ENCODE measurements around the gene SCRN2.

Gene SCRN2

DNA sequence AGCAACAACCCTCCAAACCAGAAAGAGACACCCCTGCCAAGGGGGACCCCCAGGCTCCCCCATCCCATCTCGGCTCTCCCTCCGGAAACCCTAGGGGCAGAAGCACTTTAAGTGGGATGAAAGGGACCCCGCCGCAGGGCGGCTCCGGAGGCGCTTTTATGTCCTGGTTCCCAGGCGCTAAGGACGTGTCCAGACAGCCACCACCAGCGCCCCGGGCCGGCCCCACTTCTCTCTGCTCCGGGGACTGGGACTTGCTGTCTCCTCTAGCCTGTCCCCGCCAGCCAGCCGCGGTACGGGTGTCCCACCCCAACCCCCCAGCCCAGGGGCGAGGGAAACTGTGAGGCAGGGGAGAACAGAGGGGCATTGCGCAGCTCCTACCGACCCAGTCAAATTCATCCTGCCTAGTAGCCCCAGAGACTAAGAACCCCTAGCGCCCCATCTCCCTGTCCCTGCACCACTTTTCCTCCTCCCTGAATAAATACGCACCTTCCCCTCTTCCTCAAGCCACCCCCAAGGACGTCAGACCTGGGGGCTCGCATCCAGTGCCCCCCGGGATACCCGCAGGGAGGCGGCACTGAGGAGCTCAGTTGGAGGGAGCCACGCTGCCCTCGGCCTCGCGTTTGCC, 5.8 kb upstream of the SCRN2 start:
- no peak for DNase-seq (ENCODE audit: low read depth in 2 of 2)

DNA sequence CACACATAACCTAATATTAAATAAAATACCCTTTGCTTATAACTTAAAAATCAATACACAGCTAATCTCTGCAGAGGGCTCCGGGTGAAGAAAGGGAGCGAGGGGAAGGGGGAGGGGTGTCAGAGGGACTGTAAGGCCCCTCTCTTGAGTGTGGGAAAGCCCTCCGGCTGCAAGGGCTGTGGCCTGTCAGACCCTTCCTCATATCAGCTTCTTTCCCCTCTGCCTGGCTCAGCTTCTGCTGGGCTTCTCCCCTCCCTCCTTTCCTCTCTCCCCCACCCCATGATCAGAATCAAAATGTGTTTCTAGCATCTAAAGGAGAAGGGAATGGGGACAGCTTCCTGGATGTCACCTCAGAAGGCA, 4.6 kb upstream of the SCRN2 start:
- DNase-seq (ENCODE audit: low read depth in 2 of 2): no peak

DNA sequence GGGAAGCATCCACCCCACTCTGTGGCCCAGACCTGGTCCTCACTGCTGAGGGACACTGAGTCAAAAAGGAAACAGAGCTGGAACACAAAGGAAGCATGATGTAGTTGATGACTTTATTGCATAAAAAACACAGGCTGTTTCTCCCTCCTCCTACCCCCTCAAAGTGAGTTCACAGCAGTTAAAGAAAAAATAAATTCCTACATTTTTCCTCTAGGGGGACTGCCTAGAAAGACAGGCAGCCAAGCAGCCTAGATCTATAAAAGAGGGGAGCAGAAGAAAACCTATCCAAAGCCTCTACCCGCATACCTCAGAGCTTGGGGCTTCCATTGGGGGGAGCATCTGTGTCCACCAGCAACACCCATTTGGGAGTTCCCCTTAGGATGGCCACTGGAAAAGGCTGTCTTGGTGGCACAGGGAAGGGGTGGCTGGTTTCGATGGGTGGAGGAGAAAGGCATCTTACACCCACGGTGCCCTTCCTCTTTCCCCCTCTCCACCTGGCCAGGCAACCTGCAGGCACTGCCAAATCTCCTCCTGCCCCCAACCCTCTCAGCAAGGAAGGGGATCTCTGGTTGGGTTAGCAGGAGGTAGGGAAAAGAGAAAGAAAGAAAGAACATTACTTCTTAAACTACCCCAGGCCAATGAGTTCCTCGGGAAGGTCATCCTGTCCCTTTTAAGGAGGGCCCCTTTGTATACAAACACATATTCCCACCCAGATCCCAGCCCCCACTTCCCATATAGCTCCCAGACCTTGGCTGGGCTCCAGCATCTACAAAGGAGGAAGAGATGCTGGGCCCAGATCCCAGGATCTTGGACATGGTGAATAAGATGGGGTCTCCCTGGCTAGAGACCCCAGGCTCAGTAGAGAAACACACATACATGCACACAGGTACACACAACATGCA, 4.0 kb upstream of the SCRN2 start:
- DNase-seq (ENCODE audit: low read depth in 2 of 2): no peak

DNA sequence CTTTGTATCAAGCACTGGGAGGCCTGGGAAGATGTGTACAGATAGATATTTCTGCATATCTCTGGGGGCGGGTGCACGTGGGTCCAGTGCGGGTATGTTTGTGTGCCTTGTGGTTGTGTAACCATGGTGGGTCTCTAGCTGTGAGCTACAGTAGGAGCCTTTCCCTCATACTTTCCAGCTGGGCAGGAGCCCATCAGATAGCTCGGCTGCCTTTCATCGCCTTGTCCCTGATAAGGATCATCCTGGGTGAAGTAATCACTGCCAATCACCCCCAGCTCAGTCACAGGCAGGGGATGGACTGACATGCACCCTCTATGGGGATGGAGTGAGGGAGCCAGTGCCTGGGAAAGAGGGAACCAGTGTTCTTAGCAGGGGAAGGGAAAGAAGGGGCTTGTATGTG, 3.2 kb upstream of the SCRN2 start:
- no peak for DNase-seq (ENCODE audit: low read depth in 2 of 2)

DNA sequence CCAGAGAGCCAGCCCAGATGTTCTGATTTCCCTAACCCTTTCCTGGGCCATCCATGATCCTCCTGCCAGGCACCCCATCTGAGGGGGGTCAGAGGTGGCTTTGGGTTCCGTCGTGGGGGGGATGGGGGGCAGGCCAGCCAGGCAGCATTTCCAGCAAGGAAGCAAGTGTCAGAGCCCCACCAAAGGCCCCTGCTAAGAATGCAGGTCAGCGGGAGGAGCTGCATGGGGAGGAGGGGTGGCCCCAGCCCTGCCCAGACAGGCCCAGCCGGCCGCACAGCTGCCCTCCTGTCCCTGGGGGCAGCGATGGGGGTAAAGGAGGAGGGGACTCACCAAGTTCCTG, 2.3 kb upstream of the SCRN2 start:
- DNase-seq (ENCODE audit: low read depth in 2 of 2): no peak

DNA sequence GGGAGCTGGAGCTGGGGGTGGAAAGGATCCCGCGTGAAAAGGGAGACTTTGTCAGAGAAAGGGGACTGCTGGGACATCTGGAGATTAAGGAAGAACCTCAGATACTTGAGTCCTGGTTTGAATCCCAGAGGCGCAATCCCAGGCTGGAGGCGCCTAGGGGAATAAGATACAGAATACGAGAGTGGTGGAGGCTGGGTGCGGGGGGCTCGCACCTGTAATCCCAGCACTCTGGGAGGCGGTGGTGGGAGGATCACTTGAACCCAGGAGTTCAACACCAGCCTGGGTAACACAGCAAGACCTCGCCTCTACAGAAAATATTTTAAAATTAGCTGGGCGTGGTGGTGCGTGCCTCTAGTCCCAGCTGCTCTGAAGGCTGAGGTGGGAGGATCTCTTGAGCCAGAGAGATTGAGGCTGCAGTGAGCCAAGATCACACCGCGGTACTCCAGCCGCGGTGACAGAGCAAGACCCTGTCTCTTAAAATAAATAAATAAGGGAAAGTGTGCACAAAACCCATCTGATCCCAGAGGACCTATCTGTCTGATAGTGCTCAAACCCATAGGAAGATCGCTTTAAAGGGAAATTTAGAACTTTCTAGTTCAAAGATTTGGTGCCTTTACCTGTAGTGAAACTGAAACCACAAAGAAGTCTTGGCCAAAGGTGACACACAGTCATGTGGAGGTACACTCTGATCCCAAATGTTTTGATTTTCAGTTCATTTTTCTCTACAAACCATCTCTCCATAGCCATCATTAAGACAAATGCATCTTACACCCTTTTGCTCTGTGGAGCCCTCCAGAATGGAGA, 617 bp upstream of the SCRN2 start:
- no peak for DNase-seq (ENCODE audit: low read depth in 2 of 2)

DNA sequence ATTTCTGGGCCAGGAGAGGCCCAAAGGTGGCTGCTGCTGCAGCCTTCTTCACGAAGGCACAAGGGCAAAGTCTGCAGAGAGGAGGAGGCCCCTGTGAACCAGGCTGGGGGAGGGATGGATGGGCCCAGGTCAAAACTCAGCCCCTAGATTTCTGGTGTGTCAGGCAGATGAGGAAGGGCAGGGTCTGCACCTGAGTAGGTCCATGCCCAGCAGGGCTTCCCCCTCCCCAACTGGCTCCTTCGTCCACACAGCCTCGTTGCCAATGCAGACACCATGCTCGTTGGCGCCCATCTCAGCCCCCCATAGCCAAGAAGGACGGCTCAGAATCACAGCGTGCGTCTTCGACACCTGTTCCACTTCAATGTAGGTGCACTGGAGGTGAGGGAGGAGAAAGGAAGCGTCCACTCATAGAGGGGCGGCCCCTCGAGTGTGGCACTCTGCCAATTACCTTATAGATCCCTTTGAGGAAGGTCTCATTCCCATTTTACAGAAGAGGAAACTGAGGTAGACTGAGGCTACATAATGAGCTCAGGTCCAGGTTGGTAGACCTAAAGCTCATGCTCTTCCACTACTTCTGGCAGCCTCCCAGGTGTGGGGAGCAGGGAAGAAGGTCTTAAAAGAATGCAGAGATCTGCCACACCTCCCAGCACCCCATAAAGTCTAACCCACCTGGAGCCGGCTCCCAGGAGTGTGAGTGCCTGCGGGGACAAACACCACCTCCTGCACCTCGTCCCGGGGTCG, 902 bp downstream of the SCRN2 start:
- no peak for DNase-seq (ENCODE audit: low read depth in 2 of 2)

DNA sequence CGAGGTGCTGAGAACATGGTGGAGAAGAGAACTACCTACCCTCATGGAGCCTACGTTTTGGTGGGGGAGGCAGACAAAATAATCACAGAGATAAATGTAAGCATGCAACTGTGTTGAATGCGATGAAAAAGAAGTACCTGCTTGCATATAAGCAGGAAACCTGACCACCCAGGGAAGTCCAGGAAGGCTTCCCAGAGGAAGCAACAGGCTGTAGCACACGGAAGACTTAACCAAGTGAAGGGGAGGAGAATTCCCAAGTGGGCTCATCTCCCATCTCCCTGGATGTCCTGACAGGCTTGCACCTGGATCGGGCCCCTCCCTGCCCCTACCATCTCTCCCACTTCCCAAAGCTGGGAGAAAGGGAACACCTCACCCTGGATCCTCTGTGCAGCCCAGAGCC, 2.0 kb downstream of the SCRN2 start:
- no peak for DNase-seq (ENCODE audit: low read depth in 2 of 2)

DNA sequence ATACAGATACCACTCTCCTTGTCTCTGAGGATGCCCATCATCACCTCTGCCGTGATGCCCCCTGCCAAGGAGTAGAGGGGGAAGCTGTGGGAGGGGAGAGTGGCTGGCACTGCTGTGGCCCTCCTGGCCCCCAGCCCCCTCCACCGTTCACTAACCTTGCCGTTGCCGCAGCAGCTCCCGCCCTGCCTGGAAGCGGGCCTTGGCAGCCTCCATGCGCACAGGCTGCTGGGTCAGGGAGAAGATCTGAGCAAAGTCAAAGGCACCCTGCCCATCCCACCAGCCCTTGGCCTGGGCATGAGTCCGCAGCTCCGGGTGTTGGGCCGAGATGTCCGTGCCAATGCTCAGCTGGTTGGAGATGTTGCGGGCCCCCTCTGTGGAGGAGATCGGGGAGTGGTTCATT, 2.4 kb downstream of the SCRN2 start:
- DNase-seq (ENCODE audit: low read depth in 2 of 2): no peak

DNA sequence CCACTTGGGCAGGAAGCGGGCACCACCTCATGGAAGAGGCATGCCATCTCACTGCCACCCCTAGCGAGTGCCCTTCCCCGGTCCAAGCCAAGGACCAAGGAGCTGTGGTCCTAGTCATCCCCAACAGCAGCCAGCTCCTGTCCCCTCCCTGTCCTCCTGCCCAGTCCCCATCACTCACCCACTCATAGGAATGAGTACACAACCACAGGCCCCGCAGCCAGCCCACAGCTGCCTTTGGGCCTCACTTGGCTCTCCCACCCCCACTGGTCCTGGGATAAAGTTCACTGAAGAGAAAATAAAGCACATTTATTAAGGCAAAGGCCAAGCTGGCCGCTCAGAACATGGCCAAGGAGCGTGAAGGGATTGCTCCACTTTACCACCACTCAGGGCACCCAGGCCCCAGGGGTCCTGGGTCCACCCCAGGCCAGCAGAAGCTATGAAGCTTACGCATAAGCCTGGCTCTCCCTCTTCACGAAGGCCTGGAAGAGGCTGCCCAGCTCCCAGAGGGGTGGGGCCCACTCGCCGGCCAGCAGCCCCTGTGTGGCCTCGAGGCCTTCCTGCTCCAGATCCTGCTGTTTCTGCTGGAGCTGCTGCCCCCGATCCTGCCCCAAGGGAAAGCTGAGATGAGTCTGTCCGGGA, 3.6 kb downstream of the SCRN2 start:
- no peak for DNase-seq (ENCODE audit: low read depth in 2 of 2)

DNA sequence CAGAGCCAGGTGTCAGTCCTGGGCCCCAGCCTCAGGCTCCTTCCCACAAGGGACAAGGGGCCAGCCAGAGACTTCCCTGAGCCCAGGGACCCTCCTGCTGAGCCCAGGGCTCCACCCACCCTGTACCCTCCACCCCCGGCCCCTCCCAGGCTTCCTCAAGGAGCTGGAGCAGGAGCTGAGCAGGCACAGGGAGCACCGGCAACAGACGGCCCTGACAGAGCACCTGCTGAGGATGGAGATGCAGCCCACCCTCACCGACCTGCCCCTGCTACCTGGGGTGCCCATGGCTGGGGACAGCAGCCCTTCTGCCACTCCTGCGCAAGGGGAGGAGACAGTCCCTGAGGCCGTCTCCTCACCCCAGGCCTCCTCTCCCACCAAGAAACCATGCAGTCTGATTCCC, 4.5 kb downstream of the SCRN2 start:
- DNase-seq (ENCODE audit: low read depth in 2 of 2): no peak

DNA sequence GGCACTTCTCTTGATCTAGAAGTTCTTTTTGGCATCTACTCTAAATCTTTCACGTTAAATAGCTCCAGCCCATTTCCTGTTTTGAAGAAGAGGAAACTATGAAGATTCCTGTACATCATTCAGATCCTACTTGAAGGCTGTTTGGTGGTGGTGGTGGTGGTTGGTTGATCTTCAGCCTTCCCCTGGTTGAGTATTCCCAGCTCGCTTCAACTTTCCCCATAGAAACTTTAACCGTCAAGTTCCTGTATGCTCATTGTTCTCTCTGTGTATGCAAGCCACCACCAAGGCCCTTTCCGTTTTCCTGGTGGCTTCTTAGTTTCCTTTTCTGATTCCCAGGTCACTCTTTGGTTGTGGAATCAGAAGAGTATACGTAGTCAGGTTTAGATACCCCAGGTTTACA, 6.3 kb downstream of the SCRN2 start:
- DNase-seq (ENCODE audit: low read depth in 2 of 2): no peak

DNA sequence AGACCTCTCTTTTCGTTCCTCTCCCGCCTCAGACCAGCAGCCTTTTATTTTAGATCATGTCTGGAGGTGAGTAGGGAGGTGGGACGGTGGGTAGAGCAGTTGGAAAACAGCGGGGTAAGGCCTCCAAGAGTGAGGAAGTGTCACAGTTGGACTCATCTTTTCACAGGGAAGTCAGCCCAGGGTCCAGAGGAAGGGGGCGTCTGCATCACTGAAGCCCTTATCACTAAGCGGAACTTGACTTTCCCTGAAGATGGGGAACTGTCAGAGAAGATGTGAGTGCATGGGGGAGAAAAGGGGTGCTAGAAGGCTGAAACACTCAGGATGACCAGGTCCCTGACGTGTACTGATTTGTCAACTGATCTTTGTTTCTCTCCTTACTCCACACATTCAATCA, 9.1 kb downstream of the SCRN2 start:
- no peak for DNase-seq (ENCODE audit: low read depth in 2 of 2)

DNA sequence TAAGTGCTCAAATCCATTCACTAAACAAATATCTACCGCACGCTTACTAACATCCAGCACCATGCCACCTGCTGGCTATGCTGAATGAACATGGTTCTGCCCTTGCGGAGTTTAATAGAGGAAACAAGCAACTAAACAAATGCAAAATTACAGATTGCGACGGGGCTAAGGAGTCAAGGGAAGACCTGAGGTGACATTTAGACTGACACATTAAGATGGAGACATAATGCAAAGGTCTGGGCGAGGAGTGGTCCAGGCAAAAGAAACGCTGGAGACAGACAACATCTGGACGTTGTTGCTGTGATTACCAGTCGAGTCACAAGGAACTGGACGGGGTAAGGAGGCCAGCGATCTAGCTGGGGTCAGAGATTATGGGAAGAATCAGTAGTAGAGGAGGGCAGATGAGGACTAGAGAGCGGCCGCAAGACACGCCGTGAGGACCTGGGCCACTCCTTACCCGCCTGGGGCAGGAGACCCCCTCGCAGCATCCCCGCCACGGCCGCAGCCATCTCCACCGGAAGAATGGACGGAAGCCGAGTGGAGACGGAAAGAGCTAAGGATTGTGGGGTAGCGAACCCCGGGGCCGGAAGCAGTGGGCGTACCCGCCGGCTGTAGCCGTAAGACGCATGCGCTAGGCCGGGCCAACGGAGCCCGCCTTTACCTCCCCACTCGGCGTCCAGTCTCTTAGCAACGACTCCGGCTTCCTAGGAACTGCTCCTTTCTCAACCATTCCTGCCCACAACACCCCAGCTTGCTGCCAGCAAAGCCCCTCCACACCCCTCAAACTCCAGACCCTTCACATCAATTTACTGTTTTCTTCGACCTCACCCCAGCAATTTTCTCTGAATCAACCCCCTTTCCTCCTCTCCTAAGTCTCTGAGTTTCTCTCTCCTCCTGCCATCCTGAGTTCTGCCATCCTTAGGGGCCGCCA, 9.8 kb downstream of the SCRN2 start, which contains the start of the genes LRRC46 and MRPL10:
Gene LRRC46 (plus strand): TSS at position 668 of the 931 bp plus-strand sequence. CDS start 320 bp downstream, outside the sequence.
Gene MRPL10 (minus strand): TSS at position 539 of the 931 bp plus-strand sequence. CDS start 30 bp downstream, at position 509.
- peak; percentile 77 to 78 for DNase-seq (ENCODE audit: low read depth in 2 of 2)

DNA sequence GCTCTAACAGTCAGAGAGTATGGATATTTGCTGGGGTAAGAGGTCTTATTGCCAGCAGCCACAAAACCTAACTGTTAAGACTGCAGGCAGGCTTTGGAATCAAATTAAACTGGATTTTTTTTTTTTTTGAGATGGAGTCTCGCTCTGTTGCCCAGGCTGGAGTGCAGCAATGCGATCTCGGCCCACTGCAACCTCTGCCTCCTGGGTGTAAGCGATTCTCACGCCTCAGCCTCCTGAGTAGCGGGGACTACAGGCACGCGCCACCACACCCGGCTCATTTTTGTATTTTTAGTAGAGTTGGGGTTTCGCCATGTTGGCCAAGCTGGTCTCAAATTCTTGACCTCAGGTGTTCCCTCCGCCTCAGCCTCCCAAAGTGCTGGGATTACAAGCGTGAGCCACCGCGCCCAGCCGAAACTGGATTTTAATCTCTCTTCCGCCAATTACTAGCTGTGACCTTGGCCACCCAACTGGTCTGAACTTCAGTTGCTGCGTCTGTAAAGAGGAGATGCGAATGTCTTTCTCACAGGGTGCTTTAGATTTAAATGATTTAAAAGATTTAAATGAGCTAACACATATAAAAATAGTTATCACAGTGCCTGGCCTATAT, 10.6 kb downstream of the SCRN2 start:
- no peak for DNase-seq (ENCODE audit: low read depth in 2 of 2)

DNA sequence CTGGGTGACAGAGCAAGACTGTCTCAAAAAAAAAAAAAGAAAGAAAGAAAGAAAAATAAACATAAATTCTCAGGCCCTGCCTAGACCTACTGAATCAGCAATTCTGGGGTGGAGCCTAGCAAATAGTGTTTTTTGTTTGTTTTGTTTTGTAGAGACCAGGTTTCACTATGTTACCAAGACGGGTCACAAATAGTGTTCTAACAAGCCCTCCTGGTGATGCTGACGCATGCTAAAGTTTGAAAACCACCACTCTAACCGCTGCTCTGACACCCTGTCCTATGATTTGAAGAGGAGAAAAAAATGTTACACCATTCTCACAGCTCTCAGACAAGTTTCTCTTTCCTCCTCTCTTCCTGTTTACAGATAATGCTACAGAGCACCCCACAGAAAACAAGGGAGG, 11.2 kb downstream of the SCRN2 start:
- DNase-seq (ENCODE audit: low read depth in 2 of 2): no peak

DNA sequence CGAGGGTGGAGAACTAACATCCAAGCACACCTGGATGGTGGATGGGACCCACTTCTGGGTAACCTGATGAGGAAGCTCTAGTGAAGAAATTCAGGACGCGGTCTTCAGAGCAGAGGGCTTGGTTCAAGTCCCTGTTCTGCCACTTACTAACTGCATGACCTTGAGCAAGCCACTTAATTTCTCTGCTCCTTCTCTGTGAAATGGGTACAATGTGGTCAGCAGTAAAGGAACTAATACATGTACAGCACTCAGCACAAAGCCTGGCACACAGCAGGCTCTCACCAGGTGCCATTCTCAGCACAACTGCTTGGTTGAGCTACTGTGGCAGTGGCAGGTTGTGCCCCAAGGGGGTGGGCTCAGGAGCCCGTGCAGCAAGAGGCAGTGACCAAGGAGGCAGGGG, 17.6 kb downstream of the SCRN2 start:
- no peak for DNase-seq (ENCODE audit: low read depth in 2 of 2)

DNA sequence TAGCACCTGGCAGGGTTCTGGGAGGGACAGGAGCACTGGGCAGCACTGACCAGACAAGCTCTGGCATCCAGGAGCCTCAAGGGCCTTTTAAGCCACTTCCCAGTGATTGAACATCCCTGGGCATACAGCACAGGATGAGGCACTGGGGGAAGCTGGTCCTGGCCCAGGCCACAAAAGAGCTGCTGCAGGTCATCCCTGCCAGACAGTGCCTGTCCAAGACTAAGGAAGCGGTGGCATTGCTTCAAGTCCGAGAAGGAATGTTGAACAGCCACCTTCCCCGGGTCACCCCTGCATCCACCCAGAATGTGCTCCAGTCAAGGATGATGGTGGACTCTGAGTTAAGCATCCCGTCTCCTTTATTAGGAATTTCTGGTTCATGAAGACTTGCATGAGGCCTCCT, 18.3 kb downstream of the SCRN2 start:
- no peak for DNase-seq (ENCODE audit: low read depth in 2 of 2)

DNA sequence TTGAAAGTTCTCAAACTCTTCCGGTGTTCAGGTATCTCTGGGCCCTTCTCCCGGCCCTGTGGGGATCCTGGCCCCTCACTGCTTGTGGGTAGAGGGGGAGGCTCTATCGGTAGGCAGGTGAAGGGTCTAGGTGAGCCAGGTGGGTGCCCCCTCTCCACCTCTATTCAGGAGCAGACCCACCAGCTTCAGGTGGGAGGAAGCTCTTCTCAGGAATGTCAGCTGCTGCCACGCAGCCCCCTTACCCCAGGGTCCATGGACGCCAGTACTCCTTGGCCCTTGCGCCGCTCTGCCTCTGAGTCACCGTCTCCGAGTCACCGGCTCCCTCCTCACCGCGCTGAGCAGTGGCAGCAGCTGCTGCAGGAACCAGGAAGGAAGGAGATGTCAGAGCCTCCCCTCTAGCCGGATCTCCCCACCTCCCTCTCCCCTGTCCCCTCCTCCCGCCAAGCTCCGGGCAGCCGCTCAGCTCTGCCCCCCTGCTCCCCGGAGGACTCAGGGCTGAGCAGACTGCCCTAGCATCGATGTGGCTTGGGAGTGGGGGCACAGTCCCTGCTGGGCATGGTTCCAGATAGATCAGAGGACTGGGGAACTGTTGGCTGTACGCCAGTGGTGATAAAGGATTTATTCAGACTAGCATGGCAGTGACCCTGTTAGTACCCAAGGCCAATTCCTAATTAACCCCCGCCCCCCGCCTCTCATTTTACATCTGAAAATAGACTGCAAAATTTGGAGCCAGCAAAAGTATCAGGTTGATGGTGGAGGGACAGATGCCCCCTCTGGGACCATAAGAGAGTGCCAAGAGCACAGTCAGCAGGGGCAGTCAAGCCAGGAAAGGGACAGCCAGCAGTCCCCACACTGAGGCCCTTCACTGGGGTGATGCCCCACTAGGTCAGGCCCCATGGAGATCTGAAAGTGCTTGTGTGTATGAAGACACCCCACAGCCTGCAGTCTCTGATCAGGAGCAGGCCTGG, 19.4 kb downstream of the SCRN2 start, which contains the start of gene OSBPL7:
Gene OSBPL7 (minus strand): TSS at position 371 of the 968 bp plus-strand sequence. CDS start 1,516 bp downstream, outside the sequence.
- peak; percentile 36 to 43 for DNase-seq (ENCODE audit: low read depth in 2 of 2)
